ENCODE data around the gene NPHP4. TPM values are rescaled to one million over a fixed set of nuclear protein-coding genes. Genes with fewer than 3 reads are reported as not detected.

Gene NPHP4
- total RNA-seq, 2 experiments from 2014 or later: 6.2 to 7.7 TPM

DNA sequence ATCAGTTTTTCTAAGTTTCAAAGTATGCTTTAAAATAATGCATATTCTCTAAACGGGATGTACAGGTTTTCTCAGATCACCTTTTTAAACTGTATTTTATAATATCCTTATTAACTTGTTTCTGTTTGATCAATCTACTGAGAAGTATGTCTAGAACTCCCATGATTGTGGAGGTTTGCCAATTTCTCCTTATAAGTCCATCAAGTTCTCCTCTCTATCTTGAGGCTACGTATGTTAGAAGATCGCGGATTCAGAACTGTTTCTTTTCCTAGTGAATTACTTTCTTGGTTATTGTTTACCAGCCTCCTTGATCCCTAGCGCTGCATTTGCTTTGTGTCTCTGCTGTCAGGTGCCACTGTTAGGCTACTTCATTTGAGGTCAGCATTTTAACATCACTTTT is 89.2 kb downstream of the NPHP4 start:
- Mint-ChIP-seq H3K27me3 (no peaks in the 10 kb centered on the region), H3K9me3 (no peaks in the 10 kb centered on the region), H3K27ac (no peak overlapping the region), H3K36me3 (ENCODE audit: low read depth) (peaks cover 14% of the 10 kb centered on the region), H3K4me1 (ENCODE audit: low read depth) (no peaks in the 10 kb centered on the region), H3K4me3 (no peak overlapping the region)
- ATAC-seq (ENCODE audit: poor library complexity) (no peak), DNase-seq (no peak)
- Histone ChIP-seq H3K4me1 (ENCODE audit: insufficient read depth, low read length) (no peaks in the 10 kb centered on the region), H3K27me3 (ENCODE audit: control insufficient read depth in 1 of 2, insufficient read depth in 2 of 2, low read length in 2 of 2) (no peaks in the 10 kb centered on the region), H3K4me3 (ENCODE audit: low read length) (no peak overlapping the region), H3K27ac (ENCODE audit: low read depth in 1 of 2, low read length in 2 of 2) (no peak overlapping the region), H3K9me3 (ENCODE audit: control insufficient read depth in 1 of 2, insufficient read depth in 1 of 2, low read length in 2 of 2) (no peaks in the 10 kb centered on the region), H3K36me3 (ENCODE audit: insufficient read depth, low read length) (peaks cover 13% of the 10 kb centered on the region)
- ChIA-PET CTCF (no interaction called here), POLR2A (no interaction called here)
- TF ChIP-seq, protein P1, sequence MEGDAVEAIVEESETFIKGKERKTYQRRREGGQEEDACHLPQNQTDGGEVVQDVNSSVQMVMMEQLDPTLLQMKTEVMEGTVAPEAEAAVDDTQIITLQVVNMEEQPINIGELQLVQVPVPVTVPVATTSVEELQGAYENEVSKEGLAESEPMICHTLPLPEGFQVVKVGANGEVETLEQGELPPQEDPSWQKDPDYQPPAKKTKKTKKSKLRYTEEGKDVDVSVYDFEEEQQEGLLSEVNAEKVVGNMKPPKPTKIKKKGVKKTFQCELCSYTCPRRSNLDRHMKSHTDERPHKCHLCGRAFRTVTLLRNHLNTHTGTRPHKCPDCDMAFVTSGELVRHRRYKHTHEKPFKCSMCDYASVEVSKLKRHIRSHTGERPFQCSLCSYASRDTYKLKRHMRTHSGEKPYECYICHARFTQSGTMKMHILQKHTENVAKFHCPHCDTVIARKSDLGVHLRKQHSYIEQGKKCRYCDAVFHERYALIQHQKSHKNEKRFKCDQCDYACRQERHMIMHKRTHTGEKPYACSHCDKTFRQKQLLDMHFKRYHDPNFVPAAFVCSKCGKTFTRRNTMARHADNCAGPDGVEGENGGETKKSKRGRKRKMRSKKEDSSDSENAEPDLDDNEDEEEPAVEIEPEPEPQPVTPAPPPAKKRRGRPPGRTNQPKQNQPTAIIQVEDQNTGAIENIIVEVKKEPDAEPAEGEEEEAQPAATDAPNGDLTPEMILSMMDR (IDR thresholded peaks at IDR 0.05): no peak
- intact Hi-C loops (cut with DNase I, micrococcal nuclease): no loop called here

DNA sequence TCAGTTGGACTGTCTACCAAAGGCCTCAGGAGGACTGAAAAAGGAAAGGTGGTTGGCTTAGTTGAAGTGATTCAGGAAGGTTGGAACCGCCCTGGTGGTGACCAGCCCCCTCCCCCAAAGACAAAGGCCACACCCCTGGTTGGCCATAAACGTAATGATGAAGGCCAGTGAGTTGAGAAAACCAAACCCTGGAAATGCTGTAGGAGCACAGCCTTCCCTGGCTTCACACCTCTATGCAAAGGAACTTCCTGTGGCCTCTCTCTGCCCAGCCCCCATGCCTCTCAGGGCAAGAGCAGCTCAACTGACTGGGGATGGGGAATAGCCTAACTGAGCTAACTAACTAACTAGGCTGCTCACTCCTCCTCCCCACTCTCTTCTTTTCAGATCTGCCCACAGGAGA is 90.4 kb downstream of the NPHP4 start:
- Mint-ChIP-seq H3K27ac (no peak overlapping the region), H3K4me3 (no peak overlapping the region), H3K27me3 (no peaks in the 10 kb centered on the region), H3K4me1 (ENCODE audit: low read depth) (no peaks in the 10 kb centered on the region), H3K9me3 (no peaks in the 10 kb centered on the region), H3K36me3 (ENCODE audit: low read depth) (peaks cover 14% of the 10 kb centered on the region)
- Histone ChIP-seq H3K4me1 (ENCODE audit: insufficient read depth, low read length) (no peaks in the 10 kb centered on the region), H3K27me3 (ENCODE audit: control insufficient read depth in 1 of 2, insufficient read depth in 2 of 2, low read length in 2 of 2) (no peaks in the 10 kb centered on the region), H3K4me3 (ENCODE audit: low read length) (no peak overlapping the region), H3K9me3 (ENCODE audit: control insufficient read depth in 1 of 2, insufficient read depth in 1 of 2, low read length in 2 of 2) (no peaks in the 10 kb centered on the region), H3K27ac (ENCODE audit: low read depth in 1 of 2, low read length in 2 of 2) (no peak overlapping the region), H3K36me3 (ENCODE audit: insufficient read depth, low read length) (peaks cover 13% of the 10 kb centered on the region)
- DNase-seq (no peak), ATAC-seq (ENCODE audit: poor library complexity) (no peak)
- CTCF ChIA-PET: no interaction called here
- TF ChIP-seq, protein P1 (IDR thresholded peaks at IDR 0.05): no peak
- POLR2A ChIA-PET: no interaction called here
- intact Hi-C loops (cut with DNase I, micrococcal nuclease): no loop called here

DNA sequence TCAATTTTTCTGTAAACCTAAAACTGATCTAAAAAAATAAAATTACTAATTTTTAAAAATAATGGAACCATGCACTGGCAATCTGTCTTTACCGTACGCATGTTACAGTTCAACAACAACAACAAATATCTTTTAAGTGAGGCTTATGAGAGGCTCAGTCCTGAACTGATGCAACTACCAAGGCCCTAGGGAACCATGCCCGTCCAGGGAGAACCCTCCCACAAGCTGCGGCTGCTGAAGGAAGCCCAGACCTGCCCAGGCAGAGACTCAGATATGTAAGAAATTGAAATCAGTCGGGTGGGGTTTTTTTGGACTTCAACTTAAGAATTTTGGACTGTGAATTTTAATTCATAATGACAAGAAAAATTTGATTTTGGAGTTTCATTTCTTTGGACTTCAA is 91.1 kb downstream of the NPHP4 start:
- no peaks in the 10 kb centered on the region for H3K9me3 Mint-ChIP-seq
- DNase-seq (no peak), ATAC-seq (ENCODE audit: poor library complexity) (no peak)
- Histone ChIP-seq H3K4me3 (ENCODE audit: low read length) (no peak overlapping the region), H3K36me3 (ENCODE audit: insufficient read depth, low read length) (peaks cover 13% of the 10 kb centered on the region), H3K27me3 (ENCODE audit: control insufficient read depth in 1 of 2, insufficient read depth in 2 of 2, low read length in 2 of 2) (no peaks in the 10 kb centered on the region), H3K27ac (ENCODE audit: low read depth in 1 of 2, low read length in 2 of 2) (no peak overlapping the region), H3K9me3 (ENCODE audit: control insufficient read depth in 1 of 2, insufficient read depth in 1 of 2, low read length in 2 of 2) (no peaks in the 10 kb centered on the region), H3K4me1 (ENCODE audit: insufficient read depth, low read length) (no peaks in the 10 kb centered on the region)
- no peak overlapping the region for H3K27ac Mint-ChIP-seq
- ChIA-PET POLR2A (no interaction called here), CTCF (no interaction called here)
- H3K4me1 Mint-ChIP-seq (ENCODE audit: low read depth): no peaks in the 10 kb centered on the region
- H3K36me3 Mint-ChIP-seq (ENCODE audit: low read depth): peaks cover 14% of the 10 kb centered on the region
- intact Hi-C loops (cut with DNase I, micrococcal nuclease): no loop called here
- no peak overlapping the region for H3K4me3 Mint-ChIP-seq
- TF ChIP-seq, protein P1 (IDR thresholded peaks at IDR 0.05): no peak
- no peaks in the 10 kb centered on the region for H3K27me3 Mint-ChIP-seq

Measured in CD4-positive, alpha-beta T cell (primary cell).